ENCODE measurements around the gene HES1. TPM values are rescaled to one million over a fixed set of nuclear protein-coding genes. Genes with fewer than 3 reads are reported as not detected.

The HES1 gene
- total and polyA plus RNA-seq, 7 experiments from 2014 or later, result 3.9 to 4.2 (median 4.2) TPM; not detected in 4

DNA sequence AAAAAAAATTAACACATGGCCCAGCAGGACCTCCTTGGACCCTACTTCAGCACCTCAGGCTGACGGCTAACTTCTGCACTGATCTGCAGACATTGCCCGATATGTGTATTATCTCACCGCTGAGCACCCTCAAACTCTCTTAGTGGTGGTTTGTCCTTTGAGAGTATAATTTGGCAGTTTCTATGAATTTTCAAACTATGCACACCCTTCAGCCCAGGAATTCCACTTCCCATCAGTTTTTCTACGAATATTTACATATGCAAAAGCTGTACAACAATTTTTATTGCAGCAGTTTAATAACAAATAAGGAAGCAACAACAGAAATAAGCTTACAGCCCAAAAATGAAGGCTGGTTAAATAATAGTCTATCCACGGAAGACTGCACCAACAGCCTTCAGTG is 44.6 kb downstream of the HES1 start:
- DNase-seq, result no peak
- no peaks in the 10 kb centered on the region for H3K9me3 Mint-ChIP-seq
- Histone ChIP-seq H3K27ac (ENCODE audit: low read depth, low read length) (no peak overlapping the region), H3K27me3 (ENCODE audit: control insufficient read depth in 2 of 2, insufficient read depth in 2 of 2, low read length in 2 of 2) (no peaks in the 10 kb centered on the region), H3K4me3 (ENCODE audit: low read length) (no peak overlapping the region), H3K36me3 (ENCODE audit: control insufficient read depth in 2 of 3, insufficient read depth in 3 of 3, low read length in 3 of 3) (no peaks in the 10 kb centered on the region), H3K4me1 (ENCODE audit: control insufficient read depth in 2 of 2, insufficient read depth in 2 of 2, low read length in 2 of 2) (no peaks in the 10 kb centered on the region), H3K9me3 (ENCODE audit: control insufficient read depth in 2 of 3, low read length in 3 of 3) (no peaks in the 10 kb centered on the region)
- no peak overlapping the region for H3K4me3 Mint-ChIP-seq
- POLR2A ChIA-PET, result no interaction called here
- intact Hi-C loops (cut with micrococcal nuclease), result no loop called here
- H3K4me1 Mint-ChIP-seq, result peaks cover 0 to 10% (median 0%) of the 10 kb centered on the region in 7 donors
- H3K27ac Mint-ChIP-seq, result no peak overlapping the region
- CTCF ChIA-PET, result no interaction called here
- peaks cover 0 to 23% (median 5%) of the 10 kb centered on the region in 5 donors for H3K27me3 Mint-ChIP-seq
- ATAC-seq, result no peak
- no peaks in the 10 kb centered on the region for H3K36me3 Mint-ChIP-seq

GRCh38 chr3:194181612-194182529 is 45.9 kb downstream of the HES1 start:
- H3K4me1 ChIP-seq (ENCODE audit: control insufficient read depth in 2 of 2, insufficient read depth in 2 of 2, low read length in 2 of 2), result no peaks in the 10 kb centered on the region
- Mint-ChIP-seq H3K36me3 (no peaks in the 10 kb centered on the region), H3K27ac (peak overlapping the region in 1 of 9 donors; percentile 10), H3K9me3 (no peaks in the 10 kb centered on the region), H3K4me1 (peaks cover 0 to 10% (median 0%) of the 10 kb centered on the region in 7 donors), H3K4me3 (no peak overlapping the region), H3K27me3 (peaks cover 0 to 19% (median 0%) of the 10 kb centered on the region in 5 donors)
- H3K4me3 ChIP-seq (ENCODE audit: low read length), result no peak overlapping the region
- no peaks in the 10 kb centered on the region for H3K27me3 ChIP-seq (ENCODE audit: control insufficient read depth in 2 of 2, insufficient read depth in 2 of 2, low read length in 2 of 2)
- no peaks in the 10 kb centered on the region for H3K36me3 ChIP-seq (ENCODE audit: control insufficient read depth in 2 of 3, insufficient read depth in 3 of 3, low read length in 3 of 3)
- intact Hi-C loops (cut with micrococcal nuclease), result no loop called here
- H3K9me3 ChIP-seq (ENCODE audit: control insufficient read depth in 2 of 3, low read length in 3 of 3), result no peaks in the 10 kb centered on the region
- H3K27ac ChIP-seq (ENCODE audit: low read depth, low read length), result no peak overlapping the region
- ChIA-PET CTCF (no interaction called here), POLR2A (no interaction called here)
- ATAC-seq (no peak), DNase-seq (no peak)

- H3K4me3 Mint-ChIP-seq, result no peak overlapping the region
- DNase-seq (no peak), ATAC-seq (no peak)
- H3K9me3 Mint-ChIP-seq, result no peaks in the 10 kb centered on the region
- H3K27me3 Mint-ChIP-seq, result peaks cover 0 to 12% (median 0%) of the 10 kb centered on the region in 5 donors
- H3K4me1 Mint-ChIP-seq, result peaks cover 0 to 7% (median 0%) of the 10 kb centered on the region in 7 donors
- H3K27me3 ChIP-seq (ENCODE audit: control insufficient read depth in 2 of 2, insufficient read depth in 2 of 2, low read length in 2 of 2), result no peaks in the 10 kb centered on the region
- no peaks in the 10 kb centered on the region for H3K9me3 ChIP-seq (ENCODE audit: control insufficient read depth in 2 of 3, low read length in 3 of 3)
- no peaks in the 10 kb centered on the region for H3K4me1 ChIP-seq (ENCODE audit: control insufficient read depth in 2 of 2, insufficient read depth in 2 of 2, low read length in 2 of 2)
- ChIA-PET CTCF (no interaction called here), POLR2A (no interaction called here)
- no peaks in the 10 kb centered on the region for H3K36me3 Mint-ChIP-seq
- no peak overlapping the region for H3K4me3 ChIP-seq (ENCODE audit: low read length)
- no peak overlapping the region for H3K27ac ChIP-seq (ENCODE audit: low read depth, low read length)
- no peak overlapping the region for H3K27ac Mint-ChIP-seq
- no peaks in the 10 kb centered on the region for H3K36me3 ChIP-seq (ENCODE audit: control insufficient read depth in 2 of 3, insufficient read depth in 3 of 3, low read length in 3 of 3)
- intact Hi-C loops (cut with micrococcal nuclease), result no loop called here
These were observed 47.3 kb downstream of the HES1 start for GRCh38 chr3:194183271-194183670.

- ChIA-PET CTCF (no interaction called here), POLR2A (no interaction called here)
- no peak for ATAC-seq
- Histone ChIP-seq H3K27me3 (ENCODE audit: control insufficient read depth in 2 of 2, insufficient read depth in 2 of 2, low read length in 2 of 2) (no peaks in the 10 kb centered on the region), H3K27ac (ENCODE audit: low read depth, low read length) (no peak overlapping the region), H3K4me1 (ENCODE audit: control insufficient read depth in 2 of 2, insufficient read depth in 2 of 2, low read length in 2 of 2) (no peaks in the 10 kb centered on the region), H3K4me3 (ENCODE audit: low read length) (no peak overlapping the region), H3K36me3 (ENCODE audit: control insufficient read depth in 2 of 3, insufficient read depth in 3 of 3, low read length in 3 of 3) (no peaks in the 10 kb centered on the region), H3K9me3 (ENCODE audit: control insufficient read depth in 2 of 3, low read length in 3 of 3) (no peaks in the 10 kb centered on the region)
- H3K27ac Mint-ChIP-seq, result no peak overlapping the region
- H3K4me3 Mint-ChIP-seq, result no peak overlapping the region
- no peaks in the 10 kb centered on the region for H3K9me3 Mint-ChIP-seq
- H3K27me3 Mint-ChIP-seq, result peaks cover 0 to 8% (median 0%) of the 10 kb centered on the region in 5 donors
- H3K4me1 Mint-ChIP-seq, result peaks cover 0 to 12% (median 0%) of the 10 kb centered on the region in 7 donors
- DNase-seq, result no peak
- intact Hi-C loops (cut with micrococcal nuclease), result no loop called here
- no peaks in the 10 kb centered on the region for H3K36me3 Mint-ChIP-seq
These were observed 48.4 kb downstream of the HES1 start for GRCh38 chr3:194184265-194184751.

GRCh38 chr3:194184801-194185200 is 48.9 kb downstream of the HES1 start:
- ChIA-PET POLR2A (interaction anchor here (0.6 kb wide), 1 partner anchor 457 kb away, joined by 3 read pairs; no protein-coding TSS in a partner anchor), CTCF (no interaction called here)

GRCh38 chr3:194185221-194185620 is 49.3 kb downstream of the HES1 start:
- CTCF ChIA-PET, result no interaction called here
- Histone ChIP-seq H3K4me3 (ENCODE audit: low read length) (no peak overlapping the region), H3K36me3 (ENCODE audit: control insufficient read depth in 2 of 3, insufficient read depth in 3 of 3, low read length in 3 of 3) (no peaks in the 10 kb centered on the region), H3K9me3 (ENCODE audit: control insufficient read depth in 2 of 3, low read length in 3 of 3) (no peaks in the 10 kb centered on the region), H3K27ac (ENCODE audit: low read depth, low read length) (no peak overlapping the region), H3K4me1 (ENCODE audit: control insufficient read depth in 2 of 2, insufficient read depth in 2 of 2, low read length in 2 of 2) (no peaks in the 10 kb centered on the region), H3K27me3 (ENCODE audit: control insufficient read depth in 2 of 2, insufficient read depth in 2 of 2, low read length in 2 of 2) (no peaks in the 10 kb centered on the region)
- no peak for DNase-seq
- Mint-ChIP-seq H3K36me3 (no peaks in the 10 kb centered on the region), H3K4me1 (peaks cover 0 to 12% (median 0%) of the 10 kb centered on the region in 7 donors), H3K27me3 (peaks cover 0 to 7% (median 0%) of the 10 kb centered on the region in 5 donors), H3K4me3 (no peak overlapping the region), H3K27ac (no peak overlapping the region), H3K9me3 (no peaks in the 10 kb centered on the region)
- intact Hi-C loops (cut with micrococcal nuclease), result no loop called here
- ATAC-seq, result no peak
- POLR2A ChIA-PET, result interaction anchor here (0.6 kb wide), 1 partner anchor 457 kb away, joined by 3 read pairs; no protein-coding TSS in a partner anchor

More at GRCh38 chr3:194184801-194185200, 48.9 kb downstream of the HES1 start:
- ATAC-seq (no peak), DNase-seq (no peak)
- Mint-ChIP-seq H3K27me3 (peaks cover 0 to 7% (median 0%) of the 10 kb centered on the region in 5 donors), H3K4me3 (no peak overlapping the region), H3K27ac (no peak overlapping the region), H3K4me1 (peaks cover 0 to 12% (median 0%) of the 10 kb centered on the region in 7 donors), H3K36me3 (no peaks in the 10 kb centered on the region), H3K9me3 (no peaks in the 10 kb centered on the region)
- no peaks in the 10 kb centered on the region for H3K4me1 ChIP-seq (ENCODE audit: control insufficient read depth in 2 of 2, insufficient read depth in 2 of 2, low read length in 2 of 2)
- no peak overlapping the region for H3K27ac ChIP-seq (ENCODE audit: low read depth, low read length)
- no peaks in the 10 kb centered on the region for H3K36me3 ChIP-seq (ENCODE audit: control insufficient read depth in 2 of 3, insufficient read depth in 3 of 3, low read length in 3 of 3)
- intact Hi-C loops (cut with micrococcal nuclease), result no loop called here
- H3K27me3 ChIP-seq (ENCODE audit: control insufficient read depth in 2 of 2, insufficient read depth in 2 of 2, low read length in 2 of 2), result no peaks in the 10 kb centered on the region
- H3K9me3 ChIP-seq (ENCODE audit: control insufficient read depth in 2 of 3, low read length in 3 of 3), result no peaks in the 10 kb centered on the region
- no peak overlapping the region for H3K4me3 ChIP-seq (ENCODE audit: low read length)
